PC-9 (cell line): ENCODE data around the gene ADORA2A.

ENCODE experiments used
- CTCF ChIP-seq: fragments of 200-600 bp; sonication (generic); conservative IDR thresholded peaks from 2 replicates; pipeline ENCODE4 v1.6.1; 2017; ENCODE audit warnings: mixed run types, antibody characterized with exemption, mild to moderate bottlenecking, moderate library complexity
- EZH2 ChIP-seq: fragments of 200-600 bp; sonication (generic); IDR thresholded peaks from 2 replicates; pipeline ENCODE4 v1.8.0; 2017; ENCODE audit warnings: antibody characterized with exemption, low read depth

- TF ChIP-seq CTCF (no peak), EZH2 (no peak)
Measured at GRCh38 chr22:24419475-24419850, 7.9 kb upstream of the ADORA2A start.
